Sigmoid colon (tissue), 3 donors: ENCODE data around the gene FOXN3.

ENCODE experiments used
- POLR2A ChIP-seq, 2 donors: fragments of 450-650 bp; IDR thresholded peaks; one replicate each; pipeline ENCODE4 v1.6.1; 2016; ENCODE audit warnings: antibody characterized with exemption in 2 of 2, mild to moderate bottlenecking in 2 of 2, moderate library complexity in 2 of 2
- TF ChIP-seq, protein P1 (sequence below), 4 experiments: fragments of 450-650 bp in 3 of 4; fragments of 200-600 bp in 1 of 4; IDR thresholded peaks; one replicate each; pipeline ENCODE4 v1.5.1; 2016 to 2019; ENCODE audit warnings: antibody characterized with exemption in 4 of 4, mild to moderate bottlenecking in 3 of 4, moderate library complexity in 2 of 4

DNA sequence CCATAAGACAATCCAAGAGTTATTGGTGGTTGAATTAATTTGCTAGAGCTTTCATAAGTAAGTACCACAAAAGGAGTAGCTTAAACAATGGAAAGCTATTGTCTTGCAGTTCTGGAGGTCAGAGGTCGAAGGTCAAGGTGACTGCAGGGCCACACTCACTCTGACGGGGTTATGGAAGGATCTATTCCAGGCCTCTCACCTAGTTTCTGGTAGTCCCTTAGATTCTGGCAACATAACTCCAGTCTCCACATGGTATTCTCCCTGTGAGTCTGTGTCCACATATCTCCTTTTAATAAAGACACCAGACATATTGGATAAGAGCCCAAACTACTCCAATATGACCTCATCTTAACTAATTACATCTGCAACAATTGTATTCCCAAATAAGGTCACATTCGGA is 273.4 kb downstream of the FOXN3 start:
- TF ChIP-seq POLR2A (IDR thresholded peaks at IDR 0.05): no peak
- TF ChIP-seq, protein P1, sequence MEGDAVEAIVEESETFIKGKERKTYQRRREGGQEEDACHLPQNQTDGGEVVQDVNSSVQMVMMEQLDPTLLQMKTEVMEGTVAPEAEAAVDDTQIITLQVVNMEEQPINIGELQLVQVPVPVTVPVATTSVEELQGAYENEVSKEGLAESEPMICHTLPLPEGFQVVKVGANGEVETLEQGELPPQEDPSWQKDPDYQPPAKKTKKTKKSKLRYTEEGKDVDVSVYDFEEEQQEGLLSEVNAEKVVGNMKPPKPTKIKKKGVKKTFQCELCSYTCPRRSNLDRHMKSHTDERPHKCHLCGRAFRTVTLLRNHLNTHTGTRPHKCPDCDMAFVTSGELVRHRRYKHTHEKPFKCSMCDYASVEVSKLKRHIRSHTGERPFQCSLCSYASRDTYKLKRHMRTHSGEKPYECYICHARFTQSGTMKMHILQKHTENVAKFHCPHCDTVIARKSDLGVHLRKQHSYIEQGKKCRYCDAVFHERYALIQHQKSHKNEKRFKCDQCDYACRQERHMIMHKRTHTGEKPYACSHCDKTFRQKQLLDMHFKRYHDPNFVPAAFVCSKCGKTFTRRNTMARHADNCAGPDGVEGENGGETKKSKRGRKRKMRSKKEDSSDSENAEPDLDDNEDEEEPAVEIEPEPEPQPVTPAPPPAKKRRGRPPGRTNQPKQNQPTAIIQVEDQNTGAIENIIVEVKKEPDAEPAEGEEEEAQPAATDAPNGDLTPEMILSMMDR (IDR thresholded peaks at IDR 0.05): no peak
